ENCODE data around the gene AGMO. TPM values are rescaled to one million over a fixed set of nuclear protein-coding genes. Genes with fewer than 3 reads are reported as not detected.

AGMO gene
- total RNA-seq, 3 donors from 2014 or later (not counting 1 experiment from before 2014, with no cell fraction given) = not detected

GRCh38 chr7:15508258-15508657 is 53.6 kb downstream of the AGMO start:
- H3K36me3 Mint-ChIP-seq = no peaks in the 10 kb centered on the region
- intact Hi-C loops (cut with micrococcal nuclease) = no loop called here

GRCh38 chr7:15507708-15508107 is 54.1 kb downstream of the AGMO start:
- Mint-ChIP-seq H3K36me3 (no peaks in the 10 kb centered on the region), H3K4me1 (no peaks in the 10 kb centered on the region), H3K4me3 (no peak overlapping the region), H3K27me3 (ENCODE audit: low read depth in 2 of 2) (no peaks in the 10 kb centered on the region), H3K27ac (no peak overlapping the region), H3K9me3 (peaks cover 3 to 9% of the 10 kb centered on the region in 2 donors)
- no peaks in the 10 kb centered on the region for H3K27me3 ChIP-seq (ENCODE audit: control insufficient read depth, insufficient read depth, low read length)
- WGBS (ENCODE audit: insufficient coverage) = 90% methylated on average over 3 of the region's 3 CpGs
- H3K27ac ChIP-seq (ENCODE audit: low read length) = no peak overlapping the region
- H3K36me3 ChIP-seq (ENCODE audit: control insufficient read depth, insufficient read depth, low read length) = no peaks in the 10 kb centered on the region
- H3K4me1 ChIP-seq (ENCODE audit: control insufficient read depth, insufficient read depth, low read length) = no peaks in the 10 kb centered on the region
- DNase-seq (no peak), ATAC-seq (no peak)
- H3K9me3 ChIP-seq (ENCODE audit: control insufficient read depth, insufficient read depth, low read length) = peaks cover 4% of the 10 kb centered on the region
- H3K4me3 ChIP-seq (ENCODE audit: low read length) = no peak overlapping the region
- intact Hi-C loops (cut with micrococcal nuclease) = no loop called here
- no peak for TF ChIP-seq CTCF (IDR thresholded peaks at IDR 0.05)

More at GRCh38 chr7:15508258-15508657, 53.6 kb downstream of the AGMO start:
- no peak for TF ChIP-seq CTCF (IDR thresholded peaks at IDR 0.05)
- no peaks in the 10 kb centered on the region for H3K27me3 ChIP-seq (ENCODE audit: control insufficient read depth, insufficient read depth, low read length)
- Mint-ChIP-seq H3K4me1 (no peaks in the 10 kb centered on the region), H3K27ac (no peak overlapping the region), H3K9me3 (peaks cover 3 to 6% of the 10 kb centered on the region in 2 donors), H3K4me3 (no peak overlapping the region), H3K27me3 (ENCODE audit: low read depth in 2 of 2) (no peaks in the 10 kb centered on the region)
- WGBS (ENCODE audit: insufficient coverage) = 92% methylated on average over 2 of the region's 3 CpGs
- no peak for DNase-seq
- no peaks in the 10 kb centered on the region for H3K36me3 ChIP-seq (ENCODE audit: control insufficient read depth, insufficient read depth, low read length)
- H3K9me3 ChIP-seq (ENCODE audit: control insufficient read depth, insufficient read depth, low read length) = peaks cover 4% of the 10 kb centered on the region
- no peak overlapping the region for H3K4me3 ChIP-seq (ENCODE audit: low read length)
- no peak for ATAC-seq
- H3K4me1 ChIP-seq (ENCODE audit: control insufficient read depth, insufficient read depth, low read length) = no peaks in the 10 kb centered on the region
- no peak overlapping the region for H3K27ac ChIP-seq (ENCODE audit: low read length)

- H3K27ac Mint-ChIP-seq = no peak overlapping the region
- Histone ChIP-seq H3K4me1 (ENCODE audit: control insufficient read depth, insufficient read depth, low read length) (no peaks in the 10 kb centered on the region), H3K9me3 (ENCODE audit: control insufficient read depth, insufficient read depth, low read length) (peaks cover 4% of the 10 kb centered on the region), H3K27me3 (ENCODE audit: control insufficient read depth, insufficient read depth, low read length) (no peaks in the 10 kb centered on the region), H3K36me3 (ENCODE audit: control insufficient read depth, insufficient read depth, low read length) (no peaks in the 10 kb centered on the region), H3K4me3 (ENCODE audit: low read length) (no peak overlapping the region), H3K27ac (ENCODE audit: low read length) (no peak overlapping the region)
- intact Hi-C loops (cut with micrococcal nuclease) = no loop called here
- peaks cover 3 to 12% of the 10 kb centered on the region in 2 donors for H3K9me3 Mint-ChIP-seq
- H3K4me1 Mint-ChIP-seq = no peaks in the 10 kb centered on the region
- DNase-seq (no peak), ATAC-seq (no peak)
- no peaks in the 10 kb centered on the region for H3K36me3 Mint-ChIP-seq
- no peaks in the 10 kb centered on the region for H3K27me3 Mint-ChIP-seq (ENCODE audit: low read depth in 2 of 2)
- TF ChIP-seq CTCF (IDR thresholded peaks at IDR 0.05) = no peak
- H3K4me3 Mint-ChIP-seq = no peak overlapping the region
- WGBS (ENCODE audit: insufficient coverage) = no CpG with 5 or more reads among the region's 3 CpGs
These were observed 54.6 kb downstream of the AGMO start for GRCh38 chr7:15507171-15507570.

- intact Hi-C loops (cut with micrococcal nuclease) = no loop called here
- Mint-ChIP-seq H3K4me3 (no peak overlapping the region), H3K27ac (no peak overlapping the region), H3K9me3 (peaks cover 7 to 12% of the 10 kb centered on the region in 2 donors), H3K4me1 (no peaks in the 10 kb centered on the region), H3K36me3 (no peaks in the 10 kb centered on the region), H3K27me3 (ENCODE audit: low read depth in 2 of 2) (no peaks in the 10 kb centered on the region)
- H3K27me3 ChIP-seq (ENCODE audit: control insufficient read depth, insufficient read depth, low read length) = no peaks in the 10 kb centered on the region
- H3K27ac ChIP-seq (ENCODE audit: low read length) = no peak overlapping the region
- TF ChIP-seq CTCF (IDR thresholded peaks at IDR 0.05) = no peak
- no peaks in the 10 kb centered on the region for H3K36me3 ChIP-seq (ENCODE audit: control insufficient read depth, insufficient read depth, low read length)
- ATAC-seq (no peak), DNase-seq (no peak)
- H3K4me3 ChIP-seq (ENCODE audit: low read length) = no peak overlapping the region
- H3K9me3 ChIP-seq (ENCODE audit: control insufficient read depth, insufficient read depth, low read length) = no peaks in the 10 kb centered on the region
- H3K4me1 ChIP-seq (ENCODE audit: control insufficient read depth, insufficient read depth, low read length) = no peaks in the 10 kb centered on the region
These were observed 56.1 kb downstream of the AGMO start for GRCh38 chr7:15505761-15506160.

All from natural killer cell (primary cell).